GM23338 (cell line): Measurements from ENCODE around the gene SNRNP200. TPM values are rescaled to one million over a fixed set of nuclear protein-coding genes. Genes with fewer than 3 reads are reported as not detected.

ENCODE experiments used
- ATAC-seq: fragments of 200-7000 bp; cut with Tn5 transposase; 3 replicates; pipeline ENCODE4 v1.9.1; 2020
- DNase-seq: peaks from one replicate; pipeline ENCODE4 v3.0.0-alpha.2; 2015; ENCODE audit warnings: low spot score
- H2AFZ ChIP-seq: fragments of 200-600 bp; sonication (generic); 2 replicates; pipeline ENCODE4 v1.8.0; 2016; ENCODE audit warnings: antibody characterized with exemption, mild to moderate bottlenecking, moderate library complexity
- H3F3A ChIP-seq: fragments of 200-600 bp; sonication (generic); replicated peaks from 2 replicates; pipeline ENCODE4 v1.8.0; 2017; ENCODE audit warnings: antibody characterized with exemption, mixed run types, low read depth
- H3K27ac ChIP-seq: fragments of 200-600 bp; sonication (generic); 2 replicates; pipeline ENCODE4 v1.6.1; 2016; ENCODE audit warnings: low read depth
- H3K27me3 ChIP-seq: fragments of 200-600 bp; sonication (generic); 2 replicates; pipeline ENCODE4 v1.8.0; 2016; ENCODE audit warnings: mild to moderate bottlenecking, mixed run types, moderate library complexity; ENCODE audit not compliant: insufficient read depth
- H3K36me3 ChIP-seq: fragments of 200-600 bp; sonication (generic); 2 replicates; pipeline ENCODE4 v1.8.0; 2016; ENCODE audit warnings: mild to moderate bottlenecking; ENCODE audit not compliant: insufficient read depth
- H3K4me1 ChIP-seq: fragments of 200-600 bp; sonication (generic); 2 replicates; pipeline ENCODE4 v1.8.0; 2016; ENCODE audit warnings: mild to moderate bottlenecking, moderate library complexity; ENCODE audit not compliant: insufficient read depth
- H3K4me2 ChIP-seq: fragments of 200-600 bp; sonication (generic); 2 replicates; pipeline ENCODE4 v1.7.1; 2017; ENCODE audit warnings: mixed run types
- H3K4me3 ChIP-seq: fragments of 200-600 bp; sonication (generic); 2 replicates; pipeline ENCODE4 v1.6.1; 2016; ENCODE audit warnings: mixed run types
- H3K79me2 ChIP-seq: fragments of 200-600 bp; sonication (generic); replicated peaks from 2 replicates; pipeline ENCODE4 v1.8.0; 2017; ENCODE audit warnings: mild to moderate bottlenecking; ENCODE audit not compliant: insufficient read depth
- H3K9me2 ChIP-seq: fragments of 200-600 bp; sonication (generic); 2 replicates; pipeline ENCODE4 v1.8.0; 2017; ENCODE audit not compliant: insufficient read depth
- H4K20me1 ChIP-seq: fragments of 200-600 bp; sonication (generic); replicated peaks from 2 replicates; pipeline ENCODE4 v1.8.0; 2017; ENCODE audit warnings: mild to moderate bottlenecking; ENCODE audit not compliant: insufficient read depth
- H3K27ac Mint-ChIP-seq: 2 replicates; pipeline ENCODE4 v1.8.0; 2020; ENCODE audit warnings: inconsistent platforms, mild to moderate bottlenecking, moderate library complexity, mixed read lengths
- H3K27me3 Mint-ChIP-seq: 3 replicates; pipeline ENCODE4 v1.8.0; 2022; ENCODE audit warnings: low read depth, mild to moderate bottlenecking, moderate library complexity, mixed read lengths, inconsistent platforms; ENCODE audit not compliant: insufficient read depth, poor library complexity
- H3K36me3 Mint-ChIP-seq: 3 replicates; pipeline ENCODE4 v1.8.0; 2021; ENCODE audit warnings: low read depth, mild to moderate bottlenecking, inconsistent platforms, moderate library complexity, mixed read lengths
- H3K4me1 Mint-ChIP-seq: 3 replicates; pipeline ENCODE4 v1.8.0; 2020; ENCODE audit warnings: mild to moderate bottlenecking, inconsistent platforms, mixed read lengths
- H3K4me3 Mint-ChIP-seq: 3 replicates; pipeline ENCODE4 v1.8.0; 2021; ENCODE audit warnings: moderate library complexity, mild to moderate bottlenecking, inconsistent platforms, mixed read lengths
- H3K9me3 Mint-ChIP-seq: 3 replicates; pipeline ENCODE4 v1.8.0; 2020; ENCODE audit warnings: moderate library complexity, mild to moderate bottlenecking, inconsistent platforms, mixed read lengths
- CREB1 ChIP-seq: fragments of 250-450 bp; sonication (Bioruptor Pico); IDR thresholded peaks from 2 replicates; pipeline ENCODE4 v1.5.0; 2020; ENCODE audit warnings: low read depth, mild to moderate bottlenecking, moderate library complexity
- CTCF ChIP-seq, 2 experiments: fragments of 200-600 bp in 1 of 2; sonication (generic) in 1 of 2; conservative IDR thresholded peaks; 2 replicates each; pipeline versions ENCODE4 v1.5.1 to v1.6.1; 2016 to 2017; ENCODE audit warnings: antibody characterized with exemption in 2 of 2, low read depth in 2 of 2, mild to moderate bottlenecking in 2 of 2, moderate library complexity in 1 of 2
- EZH2 ChIP-seq: fragments of 200-600 bp; sonication (generic); IDR thresholded peaks from one replicate; pipeline ENCODE4 v1.8.0; 2017; ENCODE audit warnings: antibody characterized with exemption, mild to moderate bottlenecking, low read depth; ENCODE audit not compliant: unreplicated experiment
- JUNB ChIP-seq: IDR thresholded peaks from one replicate; pipeline ENCODE4 v1.6.1; 2016; ENCODE audit warnings: antibody characterized with exemption; ENCODE audit not compliant: unreplicated experiment
- NANOG ChIP-seq: IDR thresholded peaks from 2 replicates; pipeline ENCODE4 v1.6.1; 2016; ENCODE audit warnings: antibody characterized with exemption, borderline replicate concordance
- POLR2AphosphoS5 ChIP-seq: IDR thresholded peaks from 2 replicates; pipeline ENCODE4 v1.6.1; 2016; ENCODE audit warnings: antibody characterized with exemption, low read depth
- STAT1 ChIP-seq: IDR thresholded peaks from one replicate; pipeline ENCODE4 v1.6.1; 2016; ENCODE audit warnings: antibody characterized with exemption; ENCODE audit not compliant: unreplicated experiment
- ZNF331 ChIP-seq: fragments of 250-450 bp; sonication (Bioruptor Pico); IDR thresholded peaks from 2 replicates; pipeline ENCODE4 v1.5.0; 2020; ENCODE audit warnings: low read depth, mild to moderate bottlenecking, moderate library complexity
- ZNF462 ChIP-seq: fragments of 250-450 bp; sonication (Bioruptor Pico); IDR thresholded peaks from 2 replicates; pipeline ENCODE4 v1.5.0; 2020; ENCODE audit warnings: mild to moderate bottlenecking, moderate library complexity
- polyA plus RNA-seq: library from polyadenylated mRNA; unstranded; fragments of >200 nt; fragmentation: Nextera tagmentation; extraction: Ambion mirVana; gene quantifications from 2 replicates; pipeline ENCODE4 v1.2.1, GENCODE V29; 2016
- total RNA-seq: library from RNA; depleted of rRNA; stranded (reverse); fragments of >200 nt; shearing (Covaris generic); gene quantifications from 2 replicates; pipeline ENCODE4 v1.2.3, GENCODE V29; 2014
- TF ChIP-seq, protein P1 (sequence below): IDR thresholded peaks from one replicate; pipeline ENCODE4 v1.6.1; 2018; ENCODE audit warnings: antibody characterized with exemption; ENCODE audit not compliant: unreplicated experiment

SNRNP200 gene
- total and polyA plus RNA-seq, 2 experiments from 2014 or later: 70.7 to 179 TPM

DNA sequence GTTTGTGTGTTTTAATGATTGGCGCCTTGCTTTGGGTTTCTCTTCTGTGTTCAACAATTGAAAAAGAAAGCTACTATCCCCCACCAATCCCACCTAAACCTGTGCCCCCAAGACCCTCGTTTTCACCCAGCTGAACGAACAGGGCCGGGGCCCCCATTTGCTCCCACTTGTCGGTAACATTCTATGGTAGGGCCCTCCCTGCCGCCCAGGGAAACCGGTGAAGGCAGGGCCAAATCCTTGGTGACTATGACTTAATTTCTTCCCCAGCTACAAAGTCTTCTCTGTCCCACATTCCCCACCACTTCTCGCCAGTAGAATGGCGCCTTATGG is 598 bp upstream of the SNRNP200 start (continued):
- TF ChIP-seq CTCF (conservative IDR thresholded peaks at IDR 0.05; ENCODE audit: low read depth in 2 of 2): no peak
- TF ChIP-seq POLR2AphosphoS5: no peak
- TF ChIP-seq STAT1: no peak
- TF ChIP-seq JUNB: no peak
- no peak for TF ChIP-seq EZH2
- no peak for TF ChIP-seq ZNF331 (CRISPR knock-in tag)
- TF ChIP-seq, protein P1, sequence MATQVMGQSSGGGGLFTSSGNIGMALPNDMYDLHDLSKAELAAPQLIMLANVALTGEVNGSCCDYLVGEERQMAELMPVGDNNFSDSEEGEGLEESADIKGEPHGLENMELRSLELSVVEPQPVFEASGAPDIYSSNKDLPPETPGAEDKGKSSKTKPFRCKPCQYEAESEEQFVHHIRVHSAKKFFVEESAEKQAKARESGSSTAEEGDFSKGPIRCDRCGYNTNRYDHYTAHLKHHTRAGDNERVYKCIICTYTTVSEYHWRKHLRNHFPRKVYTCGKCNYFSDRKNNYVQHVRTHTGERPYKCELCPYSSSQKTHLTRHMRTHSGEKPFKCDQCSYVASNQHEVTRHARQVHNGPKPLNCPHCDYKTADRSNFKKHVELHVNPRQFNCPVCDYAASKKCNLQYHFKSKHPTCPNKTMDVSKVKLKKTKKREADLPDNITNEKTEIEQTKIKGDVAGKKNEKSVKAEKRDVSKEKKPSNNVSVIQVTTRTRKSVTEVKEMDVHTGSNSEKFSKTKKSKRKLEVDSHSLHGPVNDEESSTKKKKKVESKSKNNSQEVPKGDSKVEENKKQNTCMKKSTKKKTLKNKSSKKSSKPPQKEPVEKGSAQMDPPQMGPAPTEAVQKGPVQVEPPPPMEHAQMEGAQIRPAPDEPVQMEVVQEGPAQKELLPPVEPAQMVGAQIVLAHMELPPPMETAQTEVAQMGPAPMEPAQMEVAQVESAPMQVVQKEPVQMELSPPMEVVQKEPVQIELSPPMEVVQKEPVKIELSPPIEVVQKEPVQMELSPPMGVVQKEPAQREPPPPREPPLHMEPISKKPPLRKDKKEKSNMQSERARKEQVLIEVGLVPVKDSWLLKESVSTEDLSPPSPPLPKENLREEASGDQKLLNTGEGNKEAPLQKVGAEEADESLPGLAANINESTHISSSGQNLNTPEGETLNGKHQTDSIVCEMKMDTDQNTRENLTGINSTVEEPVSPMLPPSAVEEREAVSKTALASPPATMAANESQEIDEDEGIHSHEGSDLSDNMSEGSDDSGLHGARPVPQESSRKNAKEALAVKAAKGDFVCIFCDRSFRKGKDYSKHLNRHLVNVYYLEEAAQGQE: no peak

- Histone ChIP-seq H3K27ac (peak overlapping the region; percentile 89), H4K20me1 (peaks cover 14% of the 10 kb centered on the region; the same call in 1 of the 2 replicates), H3K4me3 (peak overlapping the region; percentile 75), H3F3A (no peaks in the 10 kb centered on the region; the same call in 1 of the 2 replicates), H2AFZ (no peak overlapping the region), H3K36me3 (peaks cover 43% of the 10 kb centered on the region), H3K4me1 (no peaks in the 10 kb centered on the region; the same call in 1 of the 2 replicates), H3K27me3 (no peaks in the 10 kb centered on the region), H3K9me2 (no peaks in the 10 kb centered on the region), H3K4me2 (peak overlapping the region; percentile 92), H3K79me2 (peaks cover 38% of the 10 kb centered on the region)
- Mint-ChIP-seq H3K4me3 (peak overlapping the region; percentile 100), H3K9me3 (no peaks in the 10 kb centered on the region), H3K27ac (peak overlapping the region; percentile 84), H3K27me3 (no peaks in the 10 kb centered on the region), H3K4me1 (peaks cover 17% of the 10 kb centered on the region), H3K36me3 (peaks cover 48% of the 10 kb centered on the region)
- DNase-seq (no peak), ATAC-seq (no peak)
- TF ChIP-seq JUNB (no peak), CREB1 (CRISPR knock-in tag) (no peak), STAT1 (no peak), POLR2AphosphoS5 (no peak), ZNF462 (no peak), NANOG (no peak)
- TF ChIP-seq, protein P1: no peak
Measured at GRCh38 chr2:96304606-96305005, 740 bp downstream of the SNRNP200 start.
